Measurements from ENCODE around the gene TCF4. TPM values are rescaled to one million over a fixed set of nuclear protein-coding genes. Genes with fewer than 3 reads are reported as not detected.

The TCF4 gene
- total RNA-seq, 1 experiment from 2014 or later: 0.42 TPM

DNA sequence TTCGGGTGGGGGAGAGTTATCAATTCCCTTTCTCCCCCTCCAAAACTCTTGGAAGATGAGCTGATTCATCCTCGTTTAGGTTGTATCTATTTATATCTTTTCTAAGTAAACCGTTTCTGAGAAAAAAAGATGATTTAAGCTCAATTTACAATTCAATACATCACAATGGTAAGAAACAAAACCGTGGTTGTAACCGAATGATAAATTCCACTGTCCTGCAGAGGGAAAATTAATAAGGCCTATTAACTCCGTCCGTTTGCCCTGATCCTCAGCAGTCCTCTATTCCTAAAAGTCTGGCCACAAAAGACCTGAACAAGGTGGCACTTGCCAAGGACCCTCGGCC lies 286.2 kb downstream of the TCF4 start:
- no peak overlapping the region for H3K4me2 ChIP-seq (ENCODE audit: low read length)
- no peaks in the 10 kb centered on the region for H3K79me2 ChIP-seq (ENCODE audit: insufficient read depth, low read length)
- H3K9me2 ChIP-seq (ENCODE audit: insufficient read depth): no peaks in the 10 kb centered on the region
- H3K27me3 ChIP-seq (ENCODE audit: insufficient read depth, low read length): no peaks in the 10 kb centered on the region; the same call in 1 of the 2 replicates
- ChIA-PET RAD21 (ENCODE audit: low non-redundant PET in 1 of 2, low total read pairs in 2 of 2, uncharacterized antibody in 2 of 2, unreplicated experiment in 2 of 2) (no interaction called here), CTCF (no interaction called here), POLR2A (no interaction called here)
- H3K9me3 ChIP-seq (ENCODE audit: control insufficient read depth in 1 of 2, insufficient read depth in 1 of 2, low read depth in 1 of 2, low read length in 2 of 2): no peaks in the 10 kb centered on the region
- ATAC-seq: no peak
- H3K4me1 ChIP-seq (ENCODE audit: control insufficient read depth in 1 of 2, insufficient read depth in 2 of 2, low read length in 2 of 2): no peaks in the 10 kb centered on the region
- H3K4me3 ChIP-seq (replicated peaks in 1 of 2; ENCODE audit: low read depth in 1 of 2, low read length in 2 of 2): no peak overlapping the region
- no peaks in the 10 kb centered on the region for H3K36me3 ChIP-seq (ENCODE audit: control insufficient read depth in 1 of 2, insufficient read depth in 2 of 2, low read length in 2 of 2)
- no TSS peak for BruUV-seq (replicated peaks)
- no peak overlapping the region for H3K9ac ChIP-seq (ENCODE audit: low read length)
- no peak overlapping the region for H3K27ac ChIP-seq (ENCODE audit: low read depth, low read length)
- no peak for TF ChIP-seq ZNF274 (IDR thresholded peaks at IDR 0.05; ENCODE audit: low read depth, low read length)
- no peak for TF ChIP-seq SP1 (IDR thresholded peaks at IDR 0.05; ENCODE audit: low read depth)
- DNase-seq (ENCODE audit: low read depth, low spot score): no peak
- H2AFZ ChIP-seq (ENCODE audit: low read depth, low read length, poor library complexity, severe bottlenecking): no peak overlapping the region
- no peaks in the 10 kb centered on the region for H4K20me1 ChIP-seq (ENCODE audit: insufficient read depth)
- intact Hi-C loops (cut with micrococcal nuclease): no loop called here

DNA sequence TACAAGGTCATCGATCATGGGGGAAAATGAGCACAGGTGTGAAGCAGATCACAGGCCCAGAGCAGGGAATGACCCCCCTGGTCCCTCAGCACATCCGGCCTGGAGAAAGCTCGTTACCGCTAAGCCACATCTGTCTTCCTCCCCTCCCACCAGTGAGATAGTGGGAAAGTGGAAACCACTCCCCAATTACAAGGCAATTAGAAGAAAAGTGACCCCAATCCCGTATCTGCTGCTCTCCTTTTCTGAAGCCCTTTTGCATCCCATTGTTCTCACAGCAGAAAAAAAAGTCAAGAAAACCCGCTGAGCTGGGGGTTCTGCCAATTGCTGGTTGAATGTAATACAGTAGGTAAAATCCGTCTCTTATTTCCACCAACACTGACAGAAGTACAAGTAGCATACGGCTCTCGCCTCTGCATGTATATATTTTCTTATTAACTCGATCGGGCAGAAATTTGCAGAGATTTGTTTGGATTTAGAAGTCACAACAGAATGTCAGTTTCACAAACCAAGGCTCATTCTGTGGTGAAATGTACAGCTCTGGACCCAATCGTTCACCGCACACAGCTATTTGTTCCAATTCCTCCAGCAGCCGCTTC lies 287.0 kb downstream of the TCF4 start:
- RAD21 ChIA-PET (ENCODE audit: low non-redundant PET in 1 of 2, low total read pairs in 2 of 2, uncharacterized antibody in 2 of 2, unreplicated experiment in 2 of 2): no interaction called here
- Histone ChIP-seq H4K20me1 (ENCODE audit: insufficient read depth) (no peaks in the 10 kb centered on the region), H3K9ac (ENCODE audit: low read length) (no peak overlapping the region), H3K9me3 (ENCODE audit: control insufficient read depth in 1 of 2, insufficient read depth in 1 of 2, low read depth in 1 of 2, low read length in 2 of 2) (no peaks in the 10 kb centered on the region), H3K9me2 (ENCODE audit: insufficient read depth) (no peaks in the 10 kb centered on the region), H3K27ac (ENCODE audit: low read depth, low read length) (no peak overlapping the region), H3K4me3 (replicated peaks in 1 of 2; ENCODE audit: low read depth in 1 of 2, low read length in 2 of 2) (no peak overlapping the region), H3K27me3 (ENCODE audit: insufficient read depth, low read length) (no peaks in the 10 kb centered on the region; the same call in 1 of the 2 replicates), H3K4me1 (ENCODE audit: control insufficient read depth in 1 of 2, insufficient read depth in 2 of 2, low read length in 2 of 2) (no peaks in the 10 kb centered on the region), H3K36me3 (ENCODE audit: control insufficient read depth in 1 of 2, insufficient read depth in 2 of 2, low read length in 2 of 2) (no peaks in the 10 kb centered on the region), H2AFZ (ENCODE audit: low read depth, low read length, poor library complexity, severe bottlenecking) (no peak overlapping the region), H3K4me2 (ENCODE audit: low read length) (no peak overlapping the region), H3K79me2 (ENCODE audit: insufficient read depth, low read length) (no peaks in the 10 kb centered on the region)
- no peak for TF ChIP-seq ELF1 (IDR thresholded peaks at IDR 0.05; ENCODE audit: borderline replicate concordance, low read depth)
- no peak for TF ChIP-seq TCF7L2 (IDR thresholded peaks at IDR 0.05; ENCODE audit: borderline replicate concordance, extremely low read depth, insufficient read depth, insufficient read length)
- no peak for TF ChIP-seq ZFX (IDR thresholded peaks at IDR 0.05)
- TF ChIP-seq JUND (IDR thresholded peaks at IDR 0.05): no peak
- no peak for TF ChIP-seq YY1 (IDR thresholded peaks at IDR 0.05; ENCODE audit: extremely low read depth, insufficient replicate concordance, low read depth, low read length)
- POLR2A ChIA-PET: no interaction called here
- no peak for ATAC-seq
- CTCF ChIA-PET: no interaction called here
- intact Hi-C loops (cut with micrococcal nuclease): no loop called here
- BruUV-seq (replicated peaks): no TSS peak
- DNase-seq (ENCODE audit: low read depth, low spot score): no peak
